ENCODE measurements around the gene NPC1. TPM values are rescaled to one million over a fixed set of nuclear protein-coding genes. Genes with fewer than 3 reads are reported as not detected.

Gene NPC1
- total and polyA plus RNA-seq, 4 donors, result 9.5 to 46.7 (median 27.3) TPM

GRCh38 chr18:23526501-23527063 lies 59.7 kb downstream of the NPC1 start:
- Histone ChIP-seq H3K9me3 (ENCODE audit: control insufficient read depth in 4 of 4, low read length in 3 of 4) (no peaks in the 10 kb centered on the region), H3K36me3 (ENCODE audit: control insufficient read depth in 4 of 4, insufficient read depth in 3 of 4, low read depth in 1 of 4, low read length in 3 of 4) (peaks cover 15 to 65% (median 54%) of the 10 kb centered on the region in 4 donors), H3K9ac (ENCODE audit: low read depth in 1 of 2, low read length in 2 of 2) (no peak overlapping the region), H3K4me1 (ENCODE audit: control insufficient read depth in 4 of 4, insufficient read depth in 4 of 4, low read length in 3 of 4) (peaks cover 0 to 12% (median 5%) of the 10 kb centered on the region in 4 donors), H3K4me3 (ENCODE audit: low read depth in 1 of 3, low read length in 3 of 3) (no peak overlapping the region), H3K27me3 (ENCODE audit: control insufficient read depth in 4 of 4, insufficient read depth in 4 of 4, low read length in 3 of 4) (no peaks in the 10 kb centered on the region), H3K27ac (ENCODE audit: low read depth in 1 of 2, low read length in 2 of 2) (no peak overlapping the region)
- DNase-seq (ENCODE audit: low spot score), result no peak
- 97% methylated on average over 5 of the region's 5 CpGs for WGBS
- TF ChIP-seq RXRA (IDR thresholded peaks at IDR 0.05), result no peak
- no peak for TF ChIP-seq FOXA2 (IDR thresholded peaks at IDR 0.05)
- no peak for TF ChIP-seq ATF3 (IDR thresholded peaks at IDR 0.05)
- TF ChIP-seq EGR1 (IDR thresholded peaks at IDR 0.05; ENCODE audit: low read depth in 2 of 2), result no peak
- TF ChIP-seq TAF1 (conservative IDR thresholded peaks at IDR 0.05), result no peak
- TF ChIP-seq FOXA1 (IDR thresholded peaks at IDR 0.05), result no peak
- no peak for TF ChIP-seq CTCF (IDR thresholded peaks at IDR 0.05; ENCODE audit: low read depth, low read length, missing input control)
- no peak for TF ChIP-seq MAX (IDR thresholded peaks at IDR 0.05)

- 73% methylated on average over 14 of the region's 14 CpGs for WGBS
- Histone ChIP-seq H3K9me3 (ENCODE audit: control insufficient read depth in 4 of 4, low read length in 3 of 4) (no peaks in the 10 kb centered on the region), H3K4me1 (ENCODE audit: control insufficient read depth in 4 of 4, insufficient read depth in 4 of 4, low read length in 3 of 4) (peaks cover 0 to 12% (median 5%) of the 10 kb centered on the region in 4 donors), H3K9ac (ENCODE audit: low read depth in 1 of 2, low read length in 2 of 2) (no peak overlapping the region), H3K27me3 (ENCODE audit: control insufficient read depth in 4 of 4, insufficient read depth in 4 of 4, low read length in 3 of 4) (no peaks in the 10 kb centered on the region), H3K4me3 (ENCODE audit: low read depth in 1 of 3, low read length in 3 of 3) (no peak overlapping the region), H3K36me3 (ENCODE audit: control insufficient read depth in 4 of 4, insufficient read depth in 3 of 4, low read depth in 1 of 4, low read length in 3 of 4) (peaks cover 22 to 65% (median 54%) of the 10 kb centered on the region in 4 donors), H3K27ac (ENCODE audit: low read depth in 1 of 2, low read length in 2 of 2) (peak overlapping the region; percentile 47 to 77)
- no peak for TF ChIP-seq ZBTB33 (IDR thresholded peaks at IDR 0.05)
- TF ChIP-seq RAD21 (IDR thresholded peaks at IDR 0.05), result peak in 1 of 2 donors; percentile 4
- TF ChIP-seq FOXA1 (IDR thresholded peaks at IDR 0.05), result peak; percentile 82
- no peak for TF ChIP-seq CTCF (IDR thresholded peaks at IDR 0.05; ENCODE audit: low read depth, low read length, missing input control)
- TF ChIP-seq REST (IDR thresholded peaks at IDR 0.05), result no peak
- no peak for TF ChIP-seq SP1 (IDR thresholded peaks at IDR 0.05)
- no peak for TF ChIP-seq NR2F2 (IDR thresholded peaks at IDR 0.05)
- peak; percentile 59 to 73 for TF ChIP-seq RXRA (IDR thresholded peaks at IDR 0.05)
- no peak for TF ChIP-seq MAX (IDR thresholded peaks at IDR 0.05)
- peak; percentile 95 for TF ChIP-seq FOXA2 (IDR thresholded peaks at IDR 0.05)
- TF ChIP-seq HNF4A (conservative IDR thresholded peaks at IDR 0.05), result peak; percentile 48 to 69
- peak; percentile 61 for TF ChIP-seq YY1 (IDR thresholded peaks at IDR 0.05)
- TF ChIP-seq TAF1 (conservative IDR thresholded peaks at IDR 0.05), result no peak
- TF ChIP-seq ATF3 (IDR thresholded peaks at IDR 0.05), result no peak
- no peak for TF ChIP-seq EGR1 (IDR thresholded peaks at IDR 0.05; ENCODE audit: low read depth in 2 of 2)
- no peak for TF ChIP-seq GABPA (IDR thresholded peaks at IDR 0.05 in 1 of 2, conservative IDR thresholded peaks at IDR 0.05 in 1 of 2)
- no peak for TF ChIP-seq HNF4G (IDR thresholded peaks at IDR 0.05)
- TF ChIP-seq JUND (IDR thresholded peaks at IDR 0.05), result no peak
- DNase-seq (ENCODE audit: low spot score), result no peak
These were observed 62.0 kb downstream of the NPC1 start for GRCh38 chr18:23524213-23524707.

All from liver (tissue), 9 donors.